NCI-H1092 (cell line): ENCODE results near the gene TRIP13.

Experiments
- DNase-seq: peaks from one replicate; lab custom pipeline; 2025; lab: John Stamatoyannopoulos, UW

TRIP13 gene

DNA sequence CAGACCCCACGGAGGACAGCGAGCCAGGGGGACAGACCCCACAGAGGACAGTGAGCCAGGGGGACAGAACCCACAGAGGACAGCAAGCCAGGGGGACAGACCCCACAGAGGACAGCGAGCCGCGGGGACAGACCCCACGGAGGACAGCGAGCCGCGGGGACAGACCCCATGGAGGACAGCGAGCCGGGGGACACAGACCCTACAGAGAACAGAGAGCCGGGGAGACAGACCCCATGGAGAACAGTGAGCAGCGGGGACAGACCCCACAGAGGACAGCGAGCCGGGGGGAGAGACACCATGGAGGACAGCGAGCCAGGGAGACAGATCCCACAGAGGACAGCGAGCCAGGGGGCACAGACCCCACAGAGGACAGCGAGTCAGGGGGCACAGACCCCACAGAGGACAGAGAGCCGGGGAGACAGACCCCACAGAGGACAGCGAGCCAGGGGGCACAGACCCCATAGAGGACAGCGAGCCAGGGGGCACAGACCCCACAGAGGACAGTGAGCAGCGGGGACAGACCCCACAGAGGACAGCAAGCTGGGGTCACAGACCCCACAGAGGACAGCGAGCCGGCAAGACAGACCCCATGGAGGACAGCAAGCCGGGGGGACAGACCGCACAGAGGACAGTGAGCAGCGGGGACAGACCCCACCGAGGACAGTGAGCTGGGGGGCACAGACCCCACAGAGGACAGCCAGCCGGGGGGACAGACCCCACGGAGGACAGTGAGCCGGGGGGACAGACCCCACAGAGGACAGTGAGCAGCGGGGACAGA lies 37.5 kb upstream of the TRIP13 start:
- no peak for DNase-seq

DNA sequence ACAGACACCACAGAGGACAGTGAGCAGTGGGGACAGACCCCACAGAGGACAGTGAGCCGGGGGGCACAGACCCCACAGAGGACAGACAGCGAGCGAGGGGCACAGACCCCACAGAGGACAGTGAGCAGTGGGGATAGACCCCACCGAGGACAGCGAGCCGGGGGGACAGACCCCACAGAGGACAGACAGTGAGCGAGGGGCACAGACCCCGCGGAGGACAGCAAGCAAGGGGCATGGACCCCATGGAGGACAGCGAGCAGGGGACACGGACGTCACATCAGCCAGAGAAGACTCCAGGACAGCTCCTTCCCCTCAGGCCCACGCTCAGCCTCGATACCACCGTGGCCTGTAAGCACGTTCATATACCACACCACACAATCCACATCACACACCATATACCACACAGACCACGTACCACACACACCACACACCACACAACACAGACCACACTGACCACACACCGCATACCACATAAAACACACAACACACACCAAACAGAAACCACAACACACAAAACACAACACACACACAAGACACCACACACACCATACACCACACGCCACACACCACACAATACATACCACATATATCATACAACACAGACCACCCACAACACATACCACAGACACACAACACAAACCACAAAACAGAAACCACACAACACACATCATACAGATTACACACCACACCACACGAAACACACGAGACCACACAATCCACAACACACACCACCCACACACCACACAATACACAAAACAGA lies 36.7 kb upstream of the TRIP13 start:
- DNase-seq: no peak

DNA sequence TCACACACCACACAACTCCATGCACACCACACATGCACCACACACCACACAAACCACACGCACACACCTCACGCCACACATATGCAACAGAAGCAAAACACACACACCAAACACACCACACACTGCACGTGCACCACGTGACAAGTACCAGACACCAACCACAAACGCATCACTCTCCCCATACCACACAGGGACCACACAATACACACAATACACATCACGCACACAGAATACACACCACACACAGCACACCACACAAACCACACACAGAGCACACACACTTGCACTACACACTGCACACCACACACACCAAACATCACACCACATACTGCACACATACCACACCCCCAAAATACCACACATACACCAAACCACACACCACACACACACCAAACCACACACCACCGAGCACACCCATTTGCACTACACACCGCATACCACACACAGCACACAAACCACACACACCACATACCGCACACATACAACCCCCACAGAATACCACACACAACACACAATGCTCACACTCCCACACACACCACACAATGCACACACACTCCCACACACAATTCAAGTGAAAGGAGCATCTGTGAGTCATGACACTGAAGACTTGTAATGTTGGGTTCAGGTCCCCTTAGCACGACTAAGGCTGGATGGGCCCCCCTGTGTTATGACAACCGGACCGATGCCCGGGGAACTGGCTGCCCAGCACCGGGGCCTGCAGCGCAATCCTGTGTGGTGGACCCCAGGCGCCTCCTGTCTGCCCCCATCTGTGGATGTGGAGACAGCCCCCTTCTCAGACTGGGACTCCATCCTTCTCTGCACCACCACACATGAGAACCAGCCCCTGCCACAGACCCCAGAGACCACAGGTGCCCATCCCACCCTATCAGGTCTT lies 35.9 kb upstream of the TRIP13 start:
- no peak for DNase-seq

DNA sequence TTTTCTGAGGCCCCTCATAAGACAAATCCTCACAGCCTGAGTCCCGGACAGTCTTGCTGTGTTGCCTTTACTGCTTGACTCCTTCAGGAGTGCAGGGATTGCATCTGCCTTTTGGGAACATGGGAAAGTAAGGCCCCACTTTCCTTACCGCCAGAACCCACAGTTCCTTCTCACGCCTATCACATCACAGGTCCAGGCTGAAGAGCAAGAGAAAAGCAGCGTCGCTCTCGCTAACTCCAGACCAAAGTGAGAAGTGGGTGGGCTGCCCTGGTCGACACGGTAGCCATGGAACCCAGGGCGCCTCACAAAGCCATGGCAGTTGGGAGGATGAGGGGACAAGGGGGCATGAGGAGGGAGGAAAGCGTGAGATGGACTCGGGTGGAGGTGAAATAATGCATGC lies 34.0 kb upstream of the TRIP13 start:
- no peak for DNase-seq

DNA sequence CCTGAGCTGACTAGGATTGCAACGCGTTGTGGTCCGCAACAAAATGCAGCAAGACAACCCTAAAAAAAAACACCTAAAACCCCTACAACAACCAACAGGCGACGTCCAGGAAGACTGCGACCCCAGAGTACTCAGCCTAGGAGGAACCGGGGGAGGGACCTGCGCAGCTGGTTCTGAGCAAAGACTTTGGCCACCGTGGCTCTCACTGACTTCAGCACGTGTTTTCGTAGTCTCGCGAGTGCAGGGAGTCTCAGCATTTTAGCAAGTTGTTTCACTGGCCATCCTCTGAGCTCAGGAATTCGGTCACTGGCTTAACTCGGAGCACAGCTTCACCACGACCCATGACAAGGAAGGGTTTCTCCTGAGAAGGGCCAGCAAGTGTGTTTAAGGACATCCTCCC lies 33.3 kb upstream of the TRIP13 start:
- DNase-seq: no peak

DNA sequence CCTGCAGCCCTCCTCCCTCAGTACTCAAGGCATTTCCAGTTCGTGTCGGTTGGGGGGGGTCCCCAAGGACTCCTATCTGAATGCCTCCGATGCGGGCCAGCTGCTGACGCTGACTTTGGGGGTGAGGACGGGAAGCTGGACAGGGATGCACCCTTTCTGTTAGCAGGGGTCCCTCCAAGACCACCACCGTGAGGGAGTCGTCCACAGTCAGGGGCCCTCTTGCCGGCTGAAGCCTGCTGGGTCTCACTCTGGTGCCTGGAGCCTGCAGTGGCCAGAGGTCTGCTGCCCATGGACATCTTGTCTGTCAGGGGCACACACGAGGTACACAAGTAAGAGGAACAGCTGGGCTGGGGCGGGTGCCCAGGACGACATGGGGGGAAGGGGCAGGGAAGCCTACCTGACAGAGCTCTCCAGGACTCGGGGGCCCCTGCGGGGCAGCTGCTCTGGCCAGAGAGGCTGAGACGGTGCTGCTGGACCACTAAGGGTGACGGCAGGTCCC lies 32.8 kb upstream of the TRIP13 start:
- no peak for DNase-seq

DNA sequence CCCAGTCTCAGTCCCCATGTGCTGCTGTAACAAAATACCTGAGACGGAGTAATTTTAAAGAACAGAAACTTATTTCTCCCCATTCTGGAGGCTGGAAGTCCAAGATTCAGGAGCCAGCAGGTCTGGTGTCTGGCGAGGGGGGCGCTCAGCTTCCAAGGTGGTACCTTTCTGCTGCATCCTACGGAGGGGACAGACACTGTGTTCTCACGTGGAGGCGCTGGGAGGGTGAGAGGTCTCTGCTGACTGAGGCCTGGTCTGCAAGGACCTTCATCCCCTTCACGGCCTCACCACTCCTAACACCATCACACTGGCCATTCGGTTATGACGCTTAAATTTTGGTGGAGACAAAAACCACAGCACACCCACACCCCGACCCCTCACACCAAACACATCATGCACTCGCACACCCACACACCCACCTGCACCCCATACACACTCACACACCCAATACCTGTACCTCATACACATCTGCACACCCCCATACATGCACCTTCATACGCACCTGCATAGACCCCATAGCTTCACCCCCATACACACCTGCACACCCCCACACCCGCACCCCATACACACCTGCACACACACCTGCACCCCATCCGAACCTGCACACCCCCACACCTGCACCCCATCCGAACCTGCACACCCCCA lies 32.1 kb upstream of the TRIP13 start:
- no peak for DNase-seq

DNA sequence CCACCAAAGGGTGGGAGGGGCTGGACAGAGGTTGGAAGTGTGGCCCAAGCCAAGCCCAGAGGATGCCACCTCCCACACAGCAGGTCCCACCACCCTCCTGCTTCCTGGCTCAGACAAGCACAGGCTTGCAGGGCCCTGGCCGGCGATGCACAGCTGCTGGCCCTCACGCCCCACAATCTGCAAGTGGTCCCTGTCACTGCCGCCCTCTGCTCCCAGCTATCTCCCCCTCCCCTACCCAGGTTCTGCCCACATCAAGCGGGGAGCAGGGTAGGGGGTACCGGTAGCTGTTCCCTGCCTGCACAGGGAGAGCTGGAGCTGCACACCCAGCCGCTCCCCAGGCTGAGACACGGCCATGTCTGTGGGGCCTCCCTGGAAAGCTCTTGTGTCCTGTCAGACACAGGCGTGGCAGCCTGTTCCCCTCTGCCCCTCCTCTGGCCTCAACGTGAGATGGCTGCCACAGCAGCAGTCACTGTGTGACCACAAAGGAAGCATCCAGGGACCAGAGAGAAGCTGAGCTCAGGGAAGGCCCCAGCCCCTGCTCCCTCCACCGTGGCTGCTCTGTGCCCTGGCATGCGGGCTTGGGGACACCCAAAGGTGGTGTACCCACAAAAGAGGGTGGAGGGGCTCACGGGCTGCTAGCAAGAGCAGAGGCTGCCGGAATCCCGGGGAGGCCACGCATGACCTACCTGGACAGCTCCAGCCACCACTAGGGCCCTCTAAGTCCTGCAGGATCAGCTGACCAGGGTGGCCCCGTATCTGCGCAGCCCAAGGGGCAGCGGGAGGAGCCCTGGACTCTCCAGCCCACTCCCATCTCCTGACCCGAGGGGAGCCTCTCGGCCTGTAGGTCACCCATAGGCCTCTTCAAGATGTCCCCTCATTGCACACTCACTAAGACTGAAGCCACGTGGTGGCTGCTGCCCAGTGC lies 31.0 kb upstream of the TRIP13 start:
- no peak for DNase-seq

DNA sequence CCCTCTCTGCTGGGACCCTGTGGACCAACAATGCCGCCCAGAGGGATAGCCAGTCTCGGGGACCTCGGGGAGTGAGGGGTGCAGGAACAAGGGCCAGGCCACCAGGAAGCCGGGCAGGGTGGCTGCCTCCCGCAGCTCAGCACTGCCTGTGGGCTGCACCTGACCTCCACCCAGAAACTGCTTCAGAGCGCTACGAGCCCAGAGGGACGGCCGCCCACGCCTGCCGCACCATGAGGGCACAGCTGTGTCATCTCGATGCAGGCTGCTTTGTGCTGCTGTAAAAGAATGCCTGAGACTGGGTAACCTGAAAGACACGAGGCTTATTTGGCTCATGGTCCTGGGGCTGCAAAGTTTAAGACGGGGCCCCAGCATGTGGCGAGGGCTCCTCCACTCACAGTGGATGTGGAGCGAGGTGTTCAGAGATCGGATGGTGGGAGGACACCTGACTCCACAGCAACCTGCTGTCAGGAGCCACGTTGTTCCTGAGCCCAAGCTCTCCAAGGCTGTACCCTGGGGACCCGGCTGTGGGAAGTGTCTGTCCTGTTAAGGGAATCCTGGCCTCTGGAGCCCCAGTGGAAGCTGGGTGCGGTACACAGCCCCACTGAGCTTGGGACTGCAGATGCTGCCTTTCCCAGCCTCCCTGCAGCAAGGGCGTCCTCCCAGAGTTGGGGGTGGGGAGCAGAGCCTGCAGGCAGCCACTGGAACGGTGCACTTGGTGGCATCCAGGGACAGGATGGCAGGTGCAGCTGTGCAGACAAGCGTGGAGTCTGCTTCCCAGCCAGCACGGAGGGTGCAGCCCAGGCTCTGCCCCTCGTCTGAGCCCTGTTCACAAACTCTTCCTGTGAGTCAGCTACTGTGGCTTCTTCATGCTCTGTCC lies 30.1 kb upstream of the TRIP13 start:
- DNase-seq: no peak

DNA sequence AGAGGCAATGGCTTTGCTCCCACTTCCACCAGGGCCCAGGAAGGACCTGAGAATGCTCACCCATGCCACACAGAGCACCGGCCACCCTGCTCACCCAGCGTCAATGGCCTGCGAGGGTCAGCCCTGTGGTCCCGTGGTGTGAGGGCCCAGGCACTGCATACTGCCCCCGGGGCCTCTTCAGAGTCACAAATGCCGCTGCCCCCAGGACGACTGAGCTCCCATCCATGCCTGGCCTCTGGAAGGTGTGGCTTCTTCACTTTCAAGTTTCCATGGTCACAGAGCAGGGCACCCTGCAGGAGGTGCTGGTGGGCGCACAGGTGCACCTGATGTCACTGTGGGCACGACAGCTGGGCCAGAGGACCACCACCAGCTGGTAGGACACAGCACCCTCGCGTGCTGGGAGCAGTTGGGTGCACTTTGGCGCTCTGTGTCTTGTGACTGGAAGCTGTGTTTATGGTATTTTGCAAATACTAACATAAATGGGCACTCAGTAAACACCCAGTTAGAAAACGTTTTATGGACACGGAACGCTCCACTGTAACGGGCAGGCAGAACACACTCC lies 29.4 kb upstream of the TRIP13 start:
- DNase-seq: no peak

DNA sequence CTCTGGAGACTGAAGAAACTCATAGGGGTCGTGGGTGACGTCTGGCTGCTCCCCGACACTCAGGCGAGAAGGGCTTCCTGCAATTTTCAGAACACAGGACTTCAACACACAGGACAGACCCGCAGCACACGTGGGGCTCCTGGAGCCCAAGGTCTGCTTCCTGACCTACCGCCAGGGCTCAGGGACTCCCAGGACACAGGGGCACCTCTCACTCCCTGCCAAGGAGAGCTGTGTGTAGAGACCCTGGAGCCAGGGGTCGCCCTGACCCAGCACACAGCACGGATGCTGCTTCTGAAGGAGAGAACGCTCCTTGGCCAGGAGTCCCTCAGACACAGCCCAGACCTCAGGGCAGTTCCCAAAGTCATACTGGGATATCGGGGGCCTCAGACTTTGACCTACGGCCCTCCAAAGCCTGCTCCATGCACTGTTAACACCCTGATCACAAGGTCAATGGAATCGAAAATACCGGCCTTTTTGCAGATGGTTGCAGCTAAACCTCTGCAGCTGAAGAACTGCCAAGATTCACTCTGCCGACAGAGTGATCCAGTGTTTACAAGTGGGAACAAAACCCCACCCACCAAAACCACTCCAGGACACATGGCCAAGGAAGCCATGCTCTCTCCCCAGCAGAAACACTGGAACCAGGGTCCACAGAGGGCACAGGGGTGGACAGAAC lies 28.1 kb upstream of the TRIP13 start:
- DNase-seq: no peak

DNA sequence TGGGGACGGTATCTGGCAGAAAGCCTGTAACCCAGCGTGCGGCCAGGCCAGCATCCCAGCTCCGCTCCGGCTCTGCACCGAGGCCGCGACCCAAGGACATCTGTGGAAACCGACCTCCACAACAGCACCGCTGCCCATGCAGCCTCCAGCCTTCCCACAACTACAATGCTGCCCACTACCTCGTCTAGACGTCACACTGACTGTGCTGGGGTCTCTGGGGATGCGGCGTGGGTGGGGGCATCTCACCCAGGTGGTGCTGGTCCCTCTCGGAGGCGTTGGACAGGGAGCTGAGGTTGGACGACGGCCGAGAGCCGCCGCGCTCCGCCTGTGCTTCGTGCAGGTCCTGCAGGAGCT lies 27.5 kb upstream of the TRIP13 start:
- no peak for DNase-seq

DNA sequence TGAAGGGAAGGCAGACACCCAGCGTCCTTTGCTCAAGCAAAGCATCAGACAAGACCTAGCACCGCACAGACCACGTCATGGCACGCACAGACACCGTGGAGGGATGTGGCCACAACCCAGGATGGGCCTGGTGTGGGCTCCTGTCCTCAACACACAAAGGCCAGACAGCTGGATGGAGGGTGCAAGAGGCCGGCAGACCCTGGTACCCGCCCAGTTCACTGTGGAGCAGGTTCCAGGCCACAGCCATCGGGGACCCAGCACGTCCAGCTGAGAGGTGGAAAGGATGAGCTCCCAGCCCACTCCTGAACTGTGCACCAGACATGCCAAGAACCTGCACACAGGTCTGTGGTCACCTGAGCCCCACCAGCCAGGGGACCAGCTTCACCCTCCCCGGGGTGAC lies 26.9 kb upstream of the TRIP13 start:
- no peak for DNase-seq

DNA sequence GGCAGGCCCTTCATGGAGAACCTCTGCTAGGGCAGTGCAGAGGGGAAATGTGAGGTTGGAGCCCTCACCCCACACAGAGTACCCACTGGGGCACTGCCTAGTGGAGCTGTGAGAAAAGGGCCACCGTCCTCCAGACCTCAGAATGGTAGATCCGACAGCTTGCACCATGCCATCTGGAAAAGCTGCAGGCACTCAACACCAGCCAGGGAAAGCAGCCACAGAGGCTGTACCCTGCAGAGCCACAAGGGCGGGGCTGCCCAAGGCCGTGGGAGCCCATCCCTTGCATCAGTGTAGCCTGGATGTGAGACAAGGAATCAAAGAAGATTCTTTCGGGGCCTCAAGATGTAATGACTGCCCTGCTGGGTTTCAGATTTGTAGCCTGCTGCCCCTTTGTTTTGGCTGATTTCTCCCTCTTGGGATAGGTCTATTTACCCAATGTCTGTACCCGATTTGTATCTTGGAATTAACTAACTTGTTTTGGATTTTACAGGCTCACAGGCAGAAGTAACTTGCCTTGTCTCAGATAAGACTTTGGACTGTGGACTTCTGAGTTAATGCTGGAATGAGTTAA lies 25.3 kb upstream of the TRIP13 start:
- DNase-seq: no peak

DNA sequence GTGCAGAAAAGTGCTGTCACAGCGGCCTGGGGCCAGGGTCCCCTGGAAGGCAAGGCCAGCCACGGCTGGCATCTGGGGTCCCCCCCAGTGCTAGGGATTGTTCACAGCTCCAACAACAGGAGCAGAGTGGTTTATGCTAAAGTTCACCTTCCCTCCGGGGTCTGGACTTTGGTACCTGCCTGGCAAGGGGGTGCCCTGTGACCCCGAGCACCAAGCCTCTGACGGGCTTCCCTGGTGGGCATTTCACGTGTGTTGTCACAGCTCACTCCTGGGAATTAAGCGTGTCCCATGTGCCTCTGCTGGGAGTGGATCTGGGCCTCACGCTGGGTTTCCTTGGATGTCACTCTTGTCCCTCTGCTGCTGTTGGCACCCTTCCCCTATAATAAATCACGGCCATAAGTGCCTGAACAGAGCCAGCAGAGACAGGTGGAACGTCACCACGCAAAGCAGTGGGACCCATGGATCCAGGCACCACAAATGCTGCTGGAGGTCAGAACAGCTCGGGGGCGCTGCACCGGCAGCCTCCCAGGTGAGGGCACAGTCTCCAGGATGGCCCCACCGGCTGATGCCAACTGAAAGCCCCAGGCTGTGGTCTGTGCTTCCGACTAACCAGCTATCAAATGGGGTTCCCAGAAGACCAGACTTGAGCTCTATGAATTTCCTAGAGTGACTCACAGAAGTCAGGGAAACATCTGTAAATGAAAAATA lies 24.1 kb upstream of the TRIP13 start:
- no peak for DNase-seq

DNA sequence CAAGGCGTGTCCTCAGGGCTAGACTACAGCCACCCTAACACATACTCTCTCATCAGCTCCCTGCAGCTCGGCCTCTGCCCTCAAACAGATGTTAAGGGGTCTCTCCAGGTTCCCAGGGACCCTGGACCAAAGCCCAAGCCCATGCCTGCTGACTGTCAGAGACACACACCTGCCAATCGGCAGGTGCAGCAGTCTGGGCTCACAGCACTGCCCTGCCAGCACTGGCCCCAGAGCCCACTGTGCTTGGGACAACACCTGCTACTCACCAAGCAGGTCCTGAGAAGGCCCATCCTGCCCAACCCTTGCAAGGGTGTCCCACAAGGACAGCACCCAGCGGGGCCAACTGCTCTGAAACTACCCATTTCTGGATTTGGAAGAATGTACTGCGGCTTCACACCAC lies 21.7 kb upstream of the TRIP13 start:
- no peak for DNase-seq

DNA sequence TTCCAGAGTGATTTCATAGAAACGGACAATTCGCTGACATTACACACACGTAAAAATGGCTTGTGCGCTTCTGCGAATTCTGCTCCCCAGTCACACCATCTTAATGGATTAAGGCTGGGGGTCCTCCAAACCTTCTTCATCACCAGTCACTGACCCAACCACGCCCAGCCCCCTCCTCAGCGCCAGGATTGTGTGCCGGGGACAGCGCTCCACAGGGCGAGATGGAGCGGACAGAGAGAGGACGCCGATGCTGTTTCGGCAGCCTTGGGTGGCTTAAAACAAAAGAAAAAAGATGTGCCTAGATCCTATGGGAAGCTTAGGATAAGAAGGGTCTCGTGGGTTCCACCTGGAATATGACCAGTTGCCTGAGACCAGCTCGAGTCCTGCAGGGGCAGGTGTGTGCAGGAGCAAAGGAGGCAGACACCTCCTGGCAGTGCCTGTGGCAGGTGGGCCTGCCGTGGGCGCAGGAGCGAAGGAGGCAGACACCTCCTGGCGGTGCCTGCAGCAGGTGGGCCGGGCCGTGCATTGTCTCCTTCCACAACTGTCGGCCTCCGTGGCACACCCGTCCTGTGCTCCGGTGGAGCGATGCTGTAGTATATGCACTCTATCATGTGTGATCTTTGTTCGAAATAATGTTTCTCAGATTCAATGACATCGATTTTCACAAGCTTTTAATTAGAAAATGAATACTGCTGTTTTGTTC lies 20.9 kb upstream of the TRIP13 start:
- DNase-seq: no peak
